Tibial nerve (tissue), 4 donors: Measurements from ENCODE around the gene BTBD10. TPM values are rescaled to one million over a fixed set of nuclear protein-coding genes. Genes with fewer than 3 reads are reported as not detected.

Experiments
- DNase-seq, 2 donors: peaks; one replicate each; pipeline ENCODE4 v3.0.0-alpha.2; 2019; ENCODE audit warnings: low spot score in 2 of 2
- H3K27ac ChIP-seq, 4 donors: fragments of 200-600 bp; sonication (generic) in 3 of 4; one replicate each; pipeline ENCODE4 v1.5.1; 2017 to 2019; ENCODE audit warnings: mild to moderate bottlenecking in 1 of 4
- H3K27me3 ChIP-seq, 2 donors: fragments of 200-600 bp; sonication (generic) in 1 of 2; one replicate each; pipeline versions ENCODE4 v1.5.1 to v1.6.0; 2017 to 2019
- H3K36me3 ChIP-seq, 3 donors: fragments of 200-600 bp; sonication (generic); one replicate each; pipeline ENCODE4 v1.5.1; 2018 to 2019
- H3K4me1 ChIP-seq, 4 donors: fragments of 200-600 bp; sonication (generic) in 3 of 4; one replicate each; pipeline ENCODE4 v1.5.1; 2017 to 2019
- H3K4me3 ChIP-seq, 4 donors: fragments of 200-600 bp; sonication (generic) in 3 of 4; one replicate each; pipeline ENCODE4 v1.5.1; 2017 to 2019; ENCODE audit warnings: mild to moderate bottlenecking in 1 of 4, moderate library complexity in 1 of 4
- H3K9me3 ChIP-seq, 4 donors: fragments of 200-600 bp; sonication (generic) in 3 of 4; one replicate each; pipeline ENCODE4 v1.5.1; 2017 to 2019
- CTCF ChIP-seq, 5 experiments: fragments of 200-600 bp in 3 of 5; fragments of 450-650 bp in 2 of 5; sonication (generic) in 3 of 5; IDR thresholded peaks; one replicate each; pipeline ENCODE4 v1.5.1; 2016 to 2019; ENCODE audit warnings: antibody characterized with exemption in 5 of 5, mild to moderate bottlenecking in 3 of 5, moderate library complexity in 2 of 5
- EP300 ChIP-seq, 2 donors: sonication (generic); formaldehyde crosslinking; IDR thresholded peaks; one replicate each; pipeline ENCODE4 v1.6.1; 2017; ENCODE audit warnings: antibody characterized with exemption in 2 of 2, mild to moderate bottlenecking in 1 of 2
- POLR2A ChIP-seq, 2 donors: fragments of 450-650 bp; IDR thresholded peaks; one replicate each; pipeline ENCODE4 v1.6.1; 2017; ENCODE audit warnings: antibody characterized with exemption in 2 of 2, mild to moderate bottlenecking in 2 of 2, moderate library complexity in 2 of 2
- WGBS, 2 donors: methylation state at CpG; one replicate each; pipeline ENCODE4 v1.1.5; 2018; 5-methylcytosine and 5-hydroxymethylcytosine counted together
- total RNA-seq, 4 donors: library from RNA; depleted of rRNA; stranded (reverse); fragments of >200 nt; gene quantifications; one replicate each; pipeline ENCODE4 v1.1.0, GENCODE V29; 2016

The BTBD10 gene
- total RNA-seq, 4 donors from 2014 or later = 29.8 to 37.0 (median 33.7) TPM

- Histone ChIP-seq H3K27ac (no peak overlapping the region), H3K36me3 (peaks cover 0 to 96% (median 5%) of the 10 kb centered on the region in 3 donors), H3K4me3 (no peak overlapping the region), H3K27me3 (no peaks in the 10 kb centered on the region), H3K4me1 (no peaks in the 10 kb centered on the region), H3K9me3 (no peaks in the 10 kb centered on the region)
- DNase-seq = no peak
- WGBS, 2 donors = 82 to 86% methylated on average over 9 of the region's 9 CpGs
- TF ChIP-seq EP300 (IDR thresholded peaks at IDR 0.05) = no peak
These were observed 105.8 kb downstream of the BTBD10 start for GRCh38 chr11:13357232-13357631.

GRCh38 chr11:13355191-13355590, 107.8 kb downstream of the BTBD10 start:
- H3K4me1 ChIP-seq = no peaks in the 10 kb centered on the region
- no peaks in the 10 kb centered on the region for H3K9me3 ChIP-seq
- no peak overlapping the region for H3K4me3 ChIP-seq
- H3K27me3 ChIP-seq = no peaks in the 10 kb centered on the region
- 94 to 95% methylated on average over 4 of the region's 4 CpGs for WGBS, 2 donors
- DNase-seq = no peak
- H3K27ac ChIP-seq = no peak overlapping the region
- TF ChIP-seq EP300 (IDR thresholded peaks at IDR 0.05) (no peak), POLR2A (IDR thresholded peaks at IDR 0.05) (no peak), CTCF (IDR thresholded peaks at IDR 0.05) (no peak)
- peaks cover 0 to 89% (median 5%) of the 10 kb centered on the region in 3 donors for H3K36me3 ChIP-seq

GRCh38 chr11:13354335-13354734, 108.7 kb downstream of the BTBD10 start:
- TF ChIP-seq EP300 (IDR thresholded peaks at IDR 0.05) = no peak
- TF ChIP-seq POLR2A (IDR thresholded peaks at IDR 0.05) = no peak
- no peak for TF ChIP-seq CTCF (IDR thresholded peaks at IDR 0.05)
- Histone ChIP-seq H3K27ac (no peak overlapping the region), H3K9me3 (no peaks in the 10 kb centered on the region), H3K4me1 (no peaks in the 10 kb centered on the region), H3K36me3 (peaks cover 0 to 86% (median 5%) of the 10 kb centered on the region in 3 donors), H3K27me3 (no peaks in the 10 kb centered on the region), H3K4me3 (no peak overlapping the region)
- 84 to 89% methylated on average over 6 of the region's 6 CpGs for WGBS, 2 donors
- DNase-seq = no peak

GRCh38 chr11:13352711-13353110, 110.3 kb downstream of the BTBD10 start:
- 85 to 86% methylated on average over 6 of the region's 6 CpGs for WGBS, 2 donors
- Histone ChIP-seq H3K4me1 (peaks cover 0 to 9% (median 0%) of the 10 kb centered on the region in 4 donors), H3K36me3 (peaks cover 0 to 70% (median 5%) of the 10 kb centered on the region in 3 donors), H3K4me3 (no peak overlapping the region), H3K27me3 (no peaks in the 10 kb centered on the region), H3K27ac (no peak overlapping the region), H3K9me3 (no peaks in the 10 kb centered on the region)
- no peak for DNase-seq
- TF ChIP-seq EP300 (IDR thresholded peaks at IDR 0.05) (no peak), POLR2A (IDR thresholded peaks at IDR 0.05) (no peak), CTCF (IDR thresholded peaks at IDR 0.05) (no peak)

- DNase-seq = no peak
- peaks cover 0 to 49% (median 0%) of the 10 kb centered on the region in 3 donors for H3K36me3 ChIP-seq
- H3K4me1 ChIP-seq = peaks cover 0 to 10% (median 0%) of the 10 kb centered on the region in 4 donors
- H3K9me3 ChIP-seq = no peaks in the 10 kb centered on the region
- 80 to 81% methylated on average over 6 of the region's 6 CpGs for WGBS, 2 donors
- no peak overlapping the region for H3K4me3 ChIP-seq
- no peaks in the 10 kb centered on the region for H3K27me3 ChIP-seq
- TF ChIP-seq POLR2A (IDR thresholded peaks at IDR 0.05) (no peak), EP300 (IDR thresholded peaks at IDR 0.05) (no peak), CTCF (IDR thresholded peaks at IDR 0.05) (no peak)
- H3K27ac ChIP-seq = no peak overlapping the region
These were observed 113.4 kb downstream of the BTBD10 start for GRCh38 chr11:13349581-13349980.

GRCh38 chr11:13349046-13349445, 114.0 kb downstream of the BTBD10 start:
- 87 to 89% methylated on average over 6 of the region's 6 CpGs for WGBS, 2 donors
- no peak overlapping the region for H3K4me3 ChIP-seq
- TF ChIP-seq POLR2A (IDR thresholded peaks at IDR 0.05) (no peak), CTCF (IDR thresholded peaks at IDR 0.05) (no peak), EP300 (IDR thresholded peaks at IDR 0.05) (no peak)

More at GRCh38 chr11:13349046-13349445, 114.0 kb downstream of the BTBD10 start:
- Histone ChIP-seq H3K4me1 (peaks cover 0 to 12% (median 0%) of the 10 kb centered on the region in 4 donors), H3K27ac (no peak overlapping the region), H3K27me3 (no peaks in the 10 kb centered on the region), H3K9me3 (no peaks in the 10 kb centered on the region), H3K36me3 (peaks cover 0 to 43% (median 0%) of the 10 kb centered on the region in 3 donors)
- DNase-seq = no peak
